Measurements from ENCODE around the gene SLC26A1.

- TF ChIP-seq, protein P1, sequence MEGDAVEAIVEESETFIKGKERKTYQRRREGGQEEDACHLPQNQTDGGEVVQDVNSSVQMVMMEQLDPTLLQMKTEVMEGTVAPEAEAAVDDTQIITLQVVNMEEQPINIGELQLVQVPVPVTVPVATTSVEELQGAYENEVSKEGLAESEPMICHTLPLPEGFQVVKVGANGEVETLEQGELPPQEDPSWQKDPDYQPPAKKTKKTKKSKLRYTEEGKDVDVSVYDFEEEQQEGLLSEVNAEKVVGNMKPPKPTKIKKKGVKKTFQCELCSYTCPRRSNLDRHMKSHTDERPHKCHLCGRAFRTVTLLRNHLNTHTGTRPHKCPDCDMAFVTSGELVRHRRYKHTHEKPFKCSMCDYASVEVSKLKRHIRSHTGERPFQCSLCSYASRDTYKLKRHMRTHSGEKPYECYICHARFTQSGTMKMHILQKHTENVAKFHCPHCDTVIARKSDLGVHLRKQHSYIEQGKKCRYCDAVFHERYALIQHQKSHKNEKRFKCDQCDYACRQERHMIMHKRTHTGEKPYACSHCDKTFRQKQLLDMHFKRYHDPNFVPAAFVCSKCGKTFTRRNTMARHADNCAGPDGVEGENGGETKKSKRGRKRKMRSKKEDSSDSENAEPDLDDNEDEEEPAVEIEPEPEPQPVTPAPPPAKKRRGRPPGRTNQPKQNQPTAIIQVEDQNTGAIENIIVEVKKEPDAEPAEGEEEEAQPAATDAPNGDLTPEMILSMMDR (IDR thresholded peaks at IDR 0.05) = no peak
- TF ChIP-seq POLR2AphosphoS5 (IDR thresholded peaks at IDR 0.05) (no peak), POLR2A (IDR thresholded peaks at IDR 0.05) (no peak), EP300 (IDR thresholded peaks at IDR 0.05) (no peak)
Observed at GRCh38 chr4:984336-985054, 8.7 kb downstream of the SLC26A1 start.

All from suprapubic skin (tissue), 4 donors.